CD4-positive, CD25-positive, alpha-beta regulatory T cell (primary cell): Measurements from ENCODE around the gene PRR20G. TPM values are rescaled to one million over a fixed set of nuclear protein-coding genes. Genes with fewer than 3 reads are reported as not detected.
A peak's percentile ranks its signal among the peaks of the same experiment; 100 is the strongest.

Source experiments
- ATAC-seq, 2 donors: fragments of 150-1000 bp; cut with Tn5 transposase; one replicate each; pipeline ENCODE4 v1.10.0; 2021; ENCODE audit warnings: low read depth in 2 of 2, moderate number of reproducible peaks in 2 of 2, moderate library complexity in 1 of 2
- DNase-seq, 3 donors: peaks; one replicate each; pipeline versions ENCODE4 v3.0.0 to v3.0.0-alpha.2; 2012 to 2022; ENCODE audit warnings: mixed read lengths in 1 of 3
- H3K27ac ChIP-seq: one replicate; pipeline ENCODE4 v1.7.0; 2013; ENCODE audit warnings: mild to moderate bottlenecking, low read length; ENCODE audit not compliant: insufficient read depth, poor library complexity, severe bottlenecking
- H3K27me3 ChIP-seq: one replicate; pipeline ENCODE4 v1.7.0; 2013; ENCODE audit warnings: low read length; ENCODE audit not compliant: control insufficient read depth, insufficient read depth
- H3K36me3 ChIP-seq: one replicate; pipeline ENCODE4 v1.7.0; 2013; ENCODE audit warnings: mild to moderate bottlenecking, low read length, moderate library complexity; ENCODE audit not compliant: control insufficient read depth, insufficient read depth
- H3K4me1 ChIP-seq: 2 replicates; pipeline ENCODE4 v1.7.0; 2013; ENCODE audit warnings: mild to moderate bottlenecking, low read length; ENCODE audit not compliant: insufficient read depth, control insufficient read depth, poor library complexity, severe bottlenecking
- H3K4me3 ChIP-seq: one replicate; pipeline ENCODE4 v1.7.0; 2013; ENCODE audit warnings: low read depth, mild to moderate bottlenecking, low read length, moderate library complexity
- H3K9me3 ChIP-seq, 2 experiments: 1 replicate in 1 of 2; 2 replicates in 1 of 2; pipeline ENCODE4 v1.7.0; 2013; ENCODE audit warnings: low read length in 2 of 2, mild to moderate bottlenecking in 1 of 2, moderate library complexity in 1 of 2; ENCODE audit not compliant: control insufficient read depth in 2 of 2
- H3K27ac Mint-ChIP-seq, 3 donors: one replicate each; pipeline ENCODE4 v1.8.0; 2020 to 2022; ENCODE audit warnings: mild to moderate bottlenecking in 3 of 3, mixed read lengths in 3 of 3, moderate library complexity in 2 of 3
- H3K27me3 Mint-ChIP-seq: one replicate; pipeline ENCODE4 v1.8.0; 2022; ENCODE audit warnings: mild to moderate bottlenecking, mixed read lengths
- H3K36me3 Mint-ChIP-seq: one replicate; pipeline ENCODE4 v1.8.0; 2020; ENCODE audit warnings: mixed read lengths
- H3K4me1 Mint-ChIP-seq, 4 donors: one replicate each; pipeline ENCODE4 v1.8.0; 2020 to 2022; ENCODE audit warnings: mixed read lengths in 4 of 4, mild to moderate bottlenecking in 1 of 4
- H3K4me3 Mint-ChIP-seq, 4 donors: one replicate each; pipeline ENCODE4 v1.8.0; 2020 to 2022; ENCODE audit warnings: mild to moderate bottlenecking in 4 of 4, mixed read lengths in 4 of 4, moderate library complexity in 3 of 4
- H3K9me3 Mint-ChIP-seq, 7 donors: one replicate each; pipeline ENCODE4 v1.8.0; 2020 to 2022; ENCODE audit warnings: mixed read lengths in 7 of 7, mild to moderate bottlenecking in 3 of 7, moderate library complexity in 2 of 7
- polyA plus RNA-seq, 4 donors: library from polyadenylated mRNA; unstranded; fragments of 300-500 nt; fragmentation: Illumina TruSeq; gene quantifications; one replicate each; pipeline ENCODE4 v1.2.3, GENCODE V29; 2021
- total RNA-seq: library from RNA; stranded (reverse); gene quantifications from one replicate; pipeline ENCODE4 v1.2.3, GENCODE V29; 2022

PRR20G gene
- total and polyA plus RNA-seq, 5 donors from 2014 or later = not detected

- H3K27ac ChIP-seq = no peak overlapping the region
- no peaks in the 10 kb centered on the region for H3K9me3 ChIP-seq
- H3K4me1 ChIP-seq = no peaks in the 10 kb centered on the region
- peaks cover 0 to 8% (median 0%) of the 10 kb centered on the region in 7 donors for H3K9me3 Mint-ChIP-seq
- no peak for DNase-seq
- H3K27me3 ChIP-seq = no peaks in the 10 kb centered on the region
- H3K27ac Mint-ChIP-seq = no peak overlapping the region
- H3K36me3 Mint-ChIP-seq = no peaks in the 10 kb centered on the region
- no peak for ATAC-seq
- H3K4me3 Mint-ChIP-seq = no peak overlapping the region
- H3K4me3 ChIP-seq = no peak overlapping the region
- no peaks in the 10 kb centered on the region for H3K4me1 Mint-ChIP-seq
- peaks cover 17% of the 10 kb centered on the region for H3K27me3 Mint-ChIP-seq
- no peaks in the 10 kb centered on the region for H3K36me3 ChIP-seq
Measured at GRCh38 chr3:127307916-127308315, 20.1 kb upstream of the PRR20G start.

DNA sequence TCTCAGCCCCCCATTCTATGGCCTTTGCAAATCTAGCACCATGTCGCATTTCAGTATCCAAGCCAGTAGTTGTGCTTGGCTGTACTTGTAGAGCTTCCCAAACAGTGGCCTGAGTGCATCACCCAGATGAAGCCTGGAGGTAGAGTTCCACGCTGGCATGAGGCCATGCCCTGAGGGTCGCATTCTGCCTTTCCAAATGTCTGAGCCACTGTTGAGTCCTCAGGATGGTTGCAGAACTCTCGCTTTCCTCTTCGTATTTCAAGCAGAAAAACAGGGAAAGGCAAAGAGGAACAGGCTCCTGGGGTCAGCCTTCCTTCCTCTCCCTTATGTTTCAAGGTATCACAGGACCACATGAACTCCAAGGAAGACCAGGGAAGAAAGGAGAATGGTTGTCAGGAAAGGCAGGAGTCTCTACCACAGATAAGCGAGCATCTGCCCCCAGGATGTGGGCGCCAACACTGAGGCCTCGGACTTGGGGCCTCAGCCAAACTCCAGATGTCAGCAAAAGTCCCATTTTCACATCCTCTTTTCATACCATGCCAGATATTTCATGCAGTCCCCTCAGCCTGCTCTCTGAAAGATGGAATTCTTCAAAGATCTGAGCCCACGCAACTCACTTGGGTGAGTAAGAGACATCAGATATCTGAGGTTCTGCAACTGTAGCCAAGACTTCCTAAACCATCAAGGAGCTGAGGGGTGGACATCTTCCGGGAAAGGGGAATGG lies 19.4 kb upstream of the PRR20G start:
- H3K36me3 Mint-ChIP-seq = no peaks in the 10 kb centered on the region
- H3K27me3 Mint-ChIP-seq = peaks cover 17% of the 10 kb centered on the region
- no peak overlapping the region for H3K27ac ChIP-seq
- peaks cover 0 to 8% (median 0%) of the 10 kb centered on the region in 7 donors for H3K9me3 Mint-ChIP-seq
- no peak for DNase-seq
- no peaks in the 10 kb centered on the region for H3K27me3 ChIP-seq
- H3K4me1 ChIP-seq = no peaks in the 10 kb centered on the region
- no peaks in the 10 kb centered on the region for H3K9me3 ChIP-seq
- no peak overlapping the region for H3K4me3 ChIP-seq
- no peak for ATAC-seq
- no peak overlapping the region for H3K4me3 Mint-ChIP-seq
- H3K4me1 Mint-ChIP-seq = no peaks in the 10 kb centered on the region
- no peaks in the 10 kb centered on the region for H3K36me3 ChIP-seq
- no peak overlapping the region for H3K27ac Mint-ChIP-seq

GRCh38 chr3:127306361-127307111 lies 18.7 kb upstream of the PRR20G start:
- H3K4me1 Mint-ChIP-seq = no peaks in the 10 kb centered on the region
- no peaks in the 10 kb centered on the region for H3K36me3 ChIP-seq
- H3K27ac Mint-ChIP-seq = no peak overlapping the region
- H3K9me3 Mint-ChIP-seq = peaks cover 0 to 5% (median 0%) of the 10 kb centered on the region in 7 donors
- no peaks in the 10 kb centered on the region for H3K36me3 Mint-ChIP-seq
- peaks cover 17% of the 10 kb centered on the region for H3K27me3 Mint-ChIP-seq
- no peaks in the 10 kb centered on the region for H3K9me3 ChIP-seq
- no peak overlapping the region for H3K27ac ChIP-seq
- no peak for ATAC-seq
- no peaks in the 10 kb centered on the region for H3K4me1 ChIP-seq
- H3K27me3 ChIP-seq = no peaks in the 10 kb centered on the region
- no peak for DNase-seq
- no peak overlapping the region for H3K4me3 Mint-ChIP-seq
- no peak overlapping the region for H3K4me3 ChIP-seq

GRCh38 chr3:127305499-127306060 lies 17.7 kb upstream of the PRR20G start:
- DNase-seq (no peak), ATAC-seq (no peak)
- H3K4me3 Mint-ChIP-seq = no peak overlapping the region
- Histone ChIP-seq H3K36me3 (no peaks in the 10 kb centered on the region), H3K9me3 (no peaks in the 10 kb centered on the region), H3K4me1 (no peaks in the 10 kb centered on the region), H3K27ac (no peak overlapping the region), H3K27me3 (no peaks in the 10 kb centered on the region), H3K4me3 (no peak overlapping the region)
- no peaks in the 10 kb centered on the region for H3K36me3 Mint-ChIP-seq
- peaks cover 17% of the 10 kb centered on the region for H3K27me3 Mint-ChIP-seq
- H3K9me3 Mint-ChIP-seq = peaks cover 0 to 3% (median 0%) of the 10 kb centered on the region in 7 donors
- H3K4me1 Mint-ChIP-seq = no peaks in the 10 kb centered on the region
- no peak overlapping the region for H3K27ac Mint-ChIP-seq

DNA sequence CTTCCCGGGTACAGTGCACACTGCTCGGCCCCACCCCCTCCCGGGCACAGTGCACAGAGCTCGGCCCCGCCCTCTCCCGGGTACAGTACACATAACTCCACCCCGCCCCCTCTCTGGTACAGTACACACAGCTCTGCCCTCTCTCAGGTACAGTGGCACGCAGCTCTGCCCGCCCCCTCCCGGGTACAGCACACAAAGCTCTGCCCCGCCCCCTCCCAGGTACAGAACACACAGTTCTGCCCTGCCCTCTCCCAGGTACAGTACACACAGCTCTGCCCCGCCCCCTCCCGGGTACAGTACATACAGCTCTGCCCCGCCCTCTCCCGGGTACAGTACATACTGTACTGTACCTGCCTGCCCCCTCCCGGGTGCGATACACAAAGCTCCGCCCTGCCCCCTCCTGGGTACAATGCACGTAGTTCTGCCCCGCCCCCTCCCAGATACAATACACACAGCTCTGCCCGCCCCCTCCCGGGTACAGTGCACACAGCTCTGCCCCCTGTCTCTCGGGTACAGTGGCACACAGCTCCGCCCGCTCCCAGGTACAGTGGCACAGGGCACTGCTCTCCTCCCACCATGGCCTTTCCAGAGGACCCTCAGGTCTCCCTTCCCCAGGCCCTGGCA lies 16.4 kb upstream of the PRR20G start:
- peak in 1 of 2 donors; percentile 16 for ATAC-seq
- no peak overlapping the region for H3K27ac ChIP-seq
- no peak overlapping the region for H3K4me3 Mint-ChIP-seq
- peaks cover 17% of the 10 kb centered on the region for H3K27me3 Mint-ChIP-seq
- no peak overlapping the region for H3K27ac Mint-ChIP-seq
- no peaks in the 10 kb centered on the region for H3K9me3 ChIP-seq
- H3K9me3 Mint-ChIP-seq = peaks cover 0 to 3% (median 0%) of the 10 kb centered on the region in 7 donors
- no peaks in the 10 kb centered on the region for H3K36me3 ChIP-seq
- no peak for DNase-seq
- H3K27me3 ChIP-seq = no peaks in the 10 kb centered on the region
- H3K4me1 Mint-ChIP-seq = no peaks in the 10 kb centered on the region
- no peaks in the 10 kb centered on the region for H3K4me1 ChIP-seq
- H3K4me3 ChIP-seq = no peak overlapping the region
- no peaks in the 10 kb centered on the region for H3K36me3 Mint-ChIP-seq

DNA sequence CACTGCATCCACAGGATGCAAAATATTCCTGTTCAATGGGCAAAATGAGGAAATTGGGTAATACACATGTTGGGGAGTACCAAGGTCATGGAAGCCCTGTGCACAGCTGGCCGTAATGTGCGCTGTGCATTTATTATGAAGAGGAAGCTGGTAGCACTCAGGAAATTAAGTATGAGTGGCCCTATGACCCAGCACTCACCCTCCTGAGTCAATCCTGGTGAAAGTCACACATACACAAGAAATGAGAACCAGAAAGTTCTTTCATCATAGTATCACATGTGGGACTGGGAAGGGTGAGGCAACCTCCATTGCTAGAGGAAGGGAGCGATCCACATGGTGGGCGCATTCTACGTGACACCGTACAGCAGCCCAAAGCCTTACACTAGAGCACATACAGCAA lies 11.4 kb upstream of the PRR20G start:
- H3K4me3 ChIP-seq = no peak overlapping the region
- Mint-ChIP-seq H3K27me3 (peaks cover 15% of the 10 kb centered on the region), H3K27ac (no peak overlapping the region), H3K4me3 (no peak overlapping the region), H3K9me3 (peaks cover 0 to 2% (median 0%) of the 10 kb centered on the region in 7 donors), H3K4me1 (no peaks in the 10 kb centered on the region), H3K36me3 (no peaks in the 10 kb centered on the region)
- no peaks in the 10 kb centered on the region for H3K9me3 ChIP-seq
- H3K36me3 ChIP-seq = no peaks in the 10 kb centered on the region
- H3K4me1 ChIP-seq = no peaks in the 10 kb centered on the region
- DNase-seq = no peak
- ATAC-seq = no peak
- no peak overlapping the region for H3K27ac ChIP-seq
- no peaks in the 10 kb centered on the region for H3K27me3 ChIP-seq

- Mint-ChIP-seq H3K4me1 (no peaks in the 10 kb centered on the region), H3K4me3 (no peak overlapping the region), H3K36me3 (no peaks in the 10 kb centered on the region), H3K9me3 (peaks cover 0 to 2% (median 0%) of the 10 kb centered on the region in 7 donors), H3K27ac (no peak overlapping the region), H3K27me3 (peaks cover 15% of the 10 kb centered on the region)
- H3K27me3 ChIP-seq = no peaks in the 10 kb centered on the region
- no peak overlapping the region for H3K4me3 ChIP-seq
- no peaks in the 10 kb centered on the region for H3K4me1 ChIP-seq
- ATAC-seq (no peak), DNase-seq (no peak)
- H3K36me3 ChIP-seq = no peaks in the 10 kb centered on the region
- H3K9me3 ChIP-seq = no peaks in the 10 kb centered on the region
- H3K27ac ChIP-seq = no peak overlapping the region
Measured at GRCh38 chr3:127296959-127297358, 9.1 kb upstream of the PRR20G start.
